OCI-LY1 (cell line): Measurements from ENCODE around the gene ENTPD8.
A peak's percentile ranks its signal among the peaks of the same experiment; 100 is the strongest.

ENCODE experiments used
- H2AFZ ChIP-seq: fragments of 200-600 bp; sonication (generic), shearing (Covaris generic); 2 replicates; pipeline ENCODE4 v1.6.0; 2014; ENCODE audit warnings: antibody characterized with exemption, mild to moderate bottlenecking, low read length
- H3F3A ChIP-seq: fragments of 200-600 bp; sonication (generic), shearing (Covaris generic); 2 replicates; pipeline ENCODE4 v1.6.0; 2014; ENCODE audit warnings: mild to moderate bottlenecking, antibody characterized with exemption, low read length, moderate library complexity; ENCODE audit not compliant: insufficient read depth
- H3K27ac ChIP-seq: fragments of 200-600 bp; sonication (generic); 2 replicates; pipeline ENCODE4 v1.5.1; 2014; ENCODE audit warnings: low read length, mixed run types, mild to moderate bottlenecking, low read depth; ENCODE audit not compliant: poor library complexity, severe bottlenecking
- H3K27me3 ChIP-seq: fragments of 200-600 bp; sonication (generic); 2 replicates; pipeline ENCODE4 v1.6.0; 2014; ENCODE audit warnings: antibody characterized with exemption, mild to moderate bottlenecking, low read length, moderate library complexity; ENCODE audit not compliant: insufficient read depth
- H3K36me3 ChIP-seq: fragments of 200-600 bp; sonication (generic); 2 replicates; pipeline ENCODE4 v1.6.1; 2014; ENCODE audit warnings: mild to moderate bottlenecking, antibody characterized with exemption, low read length, moderate library complexity, mixed read lengths; ENCODE audit not compliant: insufficient read depth
- H3K4me1 ChIP-seq: fragments of 200-600 bp; sonication (generic); 2 replicates; pipeline ENCODE4 v1.5.1; 2014; ENCODE audit warnings: mild to moderate bottlenecking, low read length, moderate library complexity; ENCODE audit not compliant: insufficient read depth, severe bottlenecking
- H3K4me2 ChIP-seq: fragments of 200-600 bp; sonication (generic), shearing (Covaris generic); 2 replicates; pipeline ENCODE4 v1.6.1; 2014; ENCODE audit warnings: low read length
- H3K4me3 ChIP-seq: fragments of 200-600 bp; sonication (generic); 2 replicates; pipeline ENCODE4 v1.5.1; 2014; ENCODE audit warnings: low read length, low read depth, mild to moderate bottlenecking, mixed read lengths; ENCODE audit not compliant: poor library complexity, severe bottlenecking
- H3K79me2 ChIP-seq: fragments of 200-600 bp; shearing (Covaris generic); 2 replicates; pipeline ENCODE4 v1.6.1; 2016; ENCODE audit warnings: mixed run types, low read length, mixed read lengths; ENCODE audit not compliant: insufficient read depth
- H3K9ac ChIP-seq: fragments of 200-600 bp; sonication (generic), shearing (Covaris generic); 2 replicates; pipeline ENCODE4 v1.6.1; 2014; ENCODE audit warnings: mild to moderate bottlenecking, low read length, mixed read lengths
- H3K9me2 ChIP-seq: fragments of 200-600 bp; sonication (generic), shearing (Covaris generic); 2 replicates; pipeline ENCODE4 v1.6.1; 2014; ENCODE audit warnings: low read depth, mild to moderate bottlenecking, low read length, mixed read lengths
- H3K9me3 ChIP-seq: fragments of 200-600 bp; shearing (Covaris generic); 2 replicates; pipeline ENCODE4 v1.6.1; 2014; ENCODE audit warnings: low read length, mixed read lengths
- H4K20me1 ChIP-seq: fragments of 200-600 bp; sonication (generic), shearing (Covaris generic); 2 replicates; pipeline ENCODE4 v1.6.0; 2016; ENCODE audit warnings: mild to moderate bottlenecking, low read length; ENCODE audit not compliant: insufficient read depth
- CTCF ChIP-seq: fragments of 200-600 bp; sonication (generic), shearing (Covaris generic); IDR thresholded peaks from 2 replicates; pipeline ENCODE4 v1.5.1; 2017; ENCODE audit warnings: mild to moderate bottlenecking, antibody characterized with exemption, low read length, moderate library complexity, mixed read lengths
- EZH2 ChIP-seq: fragments of 200-600 bp; sonication (generic), shearing (Covaris generic); IDR thresholded peaks from 2 replicates; pipeline ENCODE4 v1.8.0; 2017; ENCODE audit warnings: borderline replicate concordance, mixed run types, mild to moderate bottlenecking, antibody characterized with exemption, low read length, moderate library complexity, mixed read lengths

Gene ENTPD8

GRCh38 chr9:137426018-137426681, 15.0 kb downstream of the ENTPD8 start:
- TF ChIP-seq CTCF (no peak), EZH2 (no peak)
- no peaks in the 10 kb centered on the region for H4K20me1 ChIP-seq
- H2AFZ ChIP-seq, result no peak overlapping the region

GRCh38 chr9:137423514-137424291, 17.5 kb downstream of the ENTPD8 start:
- H4K20me1 ChIP-seq, result no peaks in the 10 kb centered on the region
- TF ChIP-seq CTCF (no peak), EZH2 (no peak)
- H3K27ac ChIP-seq, result no peak overlapping the region
- H3K9me2 ChIP-seq, result no peaks in the 10 kb centered on the region
- H2AFZ ChIP-seq, result no peak overlapping the region
- H3K79me2 ChIP-seq, result no peaks in the 10 kb centered on the region
- peaks cover 20% of the 10 kb centered on the region for H3K4me1 ChIP-seq
- no peaks in the 10 kb centered on the region for H3K9me3 ChIP-seq
- peak overlapping the region; percentile 59 for H3K4me2 ChIP-seq
- H3K36me3 ChIP-seq, result no peaks in the 10 kb centered on the region
- H3K4me3 ChIP-seq, result peak overlapping the region; percentile 49
- peaks cover 5% of the 10 kb centered on the region; the same call in 1 of the 2 replicates for H3K27me3 ChIP-seq
- H3F3A ChIP-seq, result no peaks in the 10 kb centered on the region
- peak overlapping the region; percentile 26; the same call in 1 of the 2 replicates for H3K9ac ChIP-seq

More at GRCh38 chr9:137426018-137426681, 15.0 kb downstream of the ENTPD8 start:
- H3K36me3 ChIP-seq, result no peaks in the 10 kb centered on the region
- no peaks in the 10 kb centered on the region for H3K9me3 ChIP-seq
- H3K9ac ChIP-seq, result no peak overlapping the region
- H3K79me2 ChIP-seq, result no peaks in the 10 kb centered on the region
- H3K27ac ChIP-seq, result no peak overlapping the region
- no peak overlapping the region for H3K4me2 ChIP-seq
- H3K9me2 ChIP-seq, result no peaks in the 10 kb centered on the region
- H3K27me3 ChIP-seq, result peaks cover 18% of the 10 kb centered on the region; the same call in 1 of the 2 replicates
- no peaks in the 10 kb centered on the region for H3F3A ChIP-seq
- peaks cover 37% of the 10 kb centered on the region for H3K4me1 ChIP-seq
- H3K4me3 ChIP-seq, result no peak overlapping the region

GRCh38 chr9:137422604-137423513, 18.3 kb downstream of the ENTPD8 start, which contains the start of the genes EXD3 and NOXA1:
TSS of gene EXD3 (minus strand) at chr9:137423162. CDS start at chr9:137395357, 27,805 bp downstream.
TSS of gene NOXA1 (plus strand) at chr9:137423393. CDS start at chr9:137423530, 137 bp downstream.
- no peaks in the 10 kb centered on the region for H3K9me2 ChIP-seq
- peaks cover 24% of the 10 kb centered on the region for H3K4me1 ChIP-seq
- H3K36me3 ChIP-seq, result no peaks in the 10 kb centered on the region
- no peaks in the 10 kb centered on the region for H3K79me2 ChIP-seq
- H3K4me2 ChIP-seq, result peak within 1 kb of the TSS; percentile 93
- peak within 1 kb of the TSS; percentile 78 for H3K9ac ChIP-seq
- TF ChIP-seq CTCF (peak; percentile 52), EZH2 (no peak)
- H3F3A ChIP-seq, result no peaks in the 10 kb centered on the region
- peak within 1 kb of the TSS; percentile 87 for H3K4me3 ChIP-seq
- no peaks in the 10 kb centered on the region for H4K20me1 ChIP-seq
- no peak within 1 kb of the TSS for H3K27ac ChIP-seq
- no peaks in the 10 kb centered on the region for H3K9me3 ChIP-seq
- H3K27me3 ChIP-seq, result peaks cover 5% of the 10 kb centered on the region; the same call in 1 of the 2 replicates
- H2AFZ ChIP-seq, result peak within 1 kb of the TSS; percentile 15; the same call in 1 of the 2 replicates
